ENCODE data around the gene SYNE3.

The SYNE3 gene

GRCh38 chr14:95487669-95488084 lies 28.8 kb downstream of the SYNE3 start:
- no peak for DNase-seq

GRCh38 chr14:95486875-95487668 lies 29.4 kb downstream of the SYNE3 start:
- no peak for DNase-seq

- no peak for DNase-seq
Observed at GRCh38 chr14:95485222-95485819, 31.1 kb downstream of the SYNE3 start.

- DNase-seq = no peak
Observed at GRCh38 chr14:95484296-95484695, 32.2 kb downstream of the SYNE3 start.

GRCh38 chr14:95483309-95484165 lies 32.9 kb downstream of the SYNE3 start:
- no peak for DNase-seq

- no peak for DNase-seq
Observed at GRCh38 chr14:95482627-95483308, 33.7 kb downstream of the SYNE3 start.

- no peak for DNase-seq
Observed at GRCh38 chr14:95481391-95482022, 34.9 kb downstream of the SYNE3 start.

- no peak for DNase-seq
Observed at GRCh38 chr14:95480887-95481226, 35.6 kb downstream of the SYNE3 start.

- DNase-seq = peak; percentile 40
Observed at GRCh38 chr14:95480109-95480886, 36.2 kb downstream of the SYNE3 start.

GRCh38 chr14:95479494-95479893 lies 37.0 kb downstream of the SYNE3 start:
- no peak for DNase-seq

- DNase-seq = no peak
Observed at GRCh38 chr14:95478818-95479217, 37.6 kb downstream of the SYNE3 start.

GRCh38 chr14:95478309-95478708 lies 38.1 kb downstream of the SYNE3 start:
- DNase-seq = no peak

GRCh38 chr14:95477411-95478269 lies 38.8 kb downstream of the SYNE3 start:
- DNase-seq = no peak

- DNase-seq = no peak
Observed at GRCh38 chr14:95476747-95477146, 39.7 kb downstream of the SYNE3 start.

- DNase-seq = no peak
Observed at GRCh38 chr14:95475540-95476240, 40.8 kb downstream of the SYNE3 start.

GRCh38 chr14:95474941-95475340 lies 41.5 kb downstream of the SYNE3 start:
- DNase-seq = no peak

- DNase-seq = no peak
Observed at GRCh38 chr14:95474486-95474885, 42.0 kb downstream of the SYNE3 start.

- no peak for DNase-seq
Observed at GRCh38 chr14:95472819-95473251, 43.6 kb downstream of the SYNE3 start.

- DNase-seq = no peak
Observed at GRCh38 chr14:95471476-95471875, 45.0 kb downstream of the SYNE3 start.

GRCh38 chr14:95471016-95471415 lies 45.4 kb downstream of the SYNE3 start:
- no peak for DNase-seq
